SK-N-SH (cell line): Measurements from ENCODE around the gene KCNJ9. TPM values are rescaled to one million over a fixed set of nuclear protein-coding genes. Genes with fewer than 3 reads are reported as not detected.

Source experiments
- CTCF ChIA-PET: fragments of 300-600, 350-600 bp; formaldehyde crosslinking; extraction: SDS; loops from one replicate; lab custom pipeline; 2021; lab: Yijun Ruan, JAX
- POLR2A ChIA-PET: fragments of 350-600 bp; sonication (Branson Sonifier 250); formaldehyde crosslinking; extraction: SDS; loops from one replicate; lab custom pipeline; 2020; ENCODE audit warnings: antibody characterized with exemption, inconsistent platforms; lab: Yijun Ruan, JAX
- DNase-seq: peaks from one replicate; pipeline ENCODE4 v3.0.0; 2012
- H2AFZ ChIP-seq: fragments of 200-600 bp; sonication (generic); 2 replicates; pipeline ENCODE4 v1.8.1; 2016; ENCODE audit warnings: antibody characterized with exemption, mild to moderate bottlenecking, low read depth
- H3F3A ChIP-seq: fragments of 200-600 bp; sonication (generic); replicated peaks from 2 replicates; pipeline ENCODE3; 2016; ENCODE audit warnings: antibody characterized with exemption, mild to moderate bottlenecking; ENCODE audit not compliant: insufficient read depth
- H3K27ac ChIP-seq, 2 experiments: fragments of 200-500 bp in 1 of 2; fragments of 200-600 bp in 1 of 2; sonication (Bioruptor generic) in 1 of 2; sonication (generic), shearing (Covaris generic) in 1 of 2; 2 replicates each; pipeline versions ENCODE4 v1.5.1 to v1.6.1; 2014 to 2016; ENCODE audit warnings: low read depth in 2 of 2, inconsistent platforms in 1 of 2, low read length in 1 of 2, mild to moderate bottlenecking in 1 of 2, mixed read lengths in 1 of 2
- H3K27me3 ChIP-seq: fragments of 200-600 bp; sonication (generic), shearing (Covaris generic); 2 replicates; pipeline ENCODE4 v1.6.1; 2016; ENCODE audit warnings: mixed run types; ENCODE audit not compliant: insufficient read depth
- H3K36me3 ChIP-seq, 2 experiments: fragments of 200-500 bp in 1 of 2; fragments of 200-600 bp in 1 of 2; sonication (Bioruptor generic) in 1 of 2; sonication (generic) in 1 of 2; replicated peaks in 1 of 2; 2 replicates each; pipeline versions ENCODE3 to v1.5.1; 2014 to 2016; ENCODE audit warnings: low read length in 1 of 2, mild to moderate bottlenecking in 1 of 2; ENCODE audit not compliant: insufficient read depth in 2 of 2, control insufficient read depth in 1 of 2
- H3K4me1 ChIP-seq, 2 experiments: fragments of 200-500 bp in 1 of 2; fragments of 200-600 bp in 1 of 2; sonication (Bioruptor generic) in 1 of 2; sonication (generic), shearing (Covaris generic) in 1 of 2; 2 replicates each; pipeline versions ENCODE4 v1.5.1 to v1.6.1; 2014 to 2016; ENCODE audit warnings: low read depth in 1 of 2, low read length in 1 of 2, mixed run types in 1 of 2; ENCODE audit not compliant: insufficient read depth in 2 of 2, control insufficient read depth in 1 of 2
- H3K4me2 ChIP-seq: fragments of 200-600 bp; sonication (generic), shearing (Covaris generic); 2 replicates; pipeline ENCODE4 v1.6.1; 2017; ENCODE audit warnings: mixed run types
- H3K4me3 ChIP-seq, 2 experiments: fragments of 200-500 bp in 1 of 2; fragments of 200-600 bp in 1 of 2; sonication (Bioruptor generic) in 1 of 2; sonication (generic), shearing (Covaris generic) in 1 of 2; 2 replicates each; pipeline versions ENCODE4 v1.5.1 to v1.8.1; 2014 to 2016; ENCODE audit warnings: low read depth in 2 of 2, inconsistent platforms in 1 of 2, low read length in 1 of 2, mild to moderate bottlenecking in 1 of 2, mixed read lengths in 1 of 2, moderate library complexity in 1 of 2
- H3K79me2 ChIP-seq: fragments of 200-600 bp; sonication (generic); 2 replicates; pipeline ENCODE4 v1.8.1; 2017; ENCODE audit warnings: mild to moderate bottlenecking; ENCODE audit not compliant: insufficient read depth
- H3K9ac ChIP-seq: fragments of 200-600 bp; sonication (generic); 2 replicates; pipeline ENCODE4 v1.6.1; 2017; ENCODE audit warnings: mixed run types
- H3K9me2 ChIP-seq: fragments of 200-600 bp; sonication (generic); 2 replicates; pipeline ENCODE4 v1.6.1; 2017; ENCODE audit warnings: mixed run types
- H3K9me3 ChIP-seq: fragments of 200-600 bp; sonication (generic); 2 replicates; pipeline ENCODE4 v1.6.1; 2017; ENCODE audit warnings: mixed run types, mild to moderate bottlenecking, moderate library complexity
- H4K20me1 ChIP-seq: fragments of 200-600 bp; sonication (generic); 2 replicates; pipeline ENCODE4 v1.6.1; 2017; ENCODE audit warnings: mild to moderate bottlenecking, mixed run types; ENCODE audit not compliant: insufficient read depth
- CHD2 ChIP-seq: fragments of 150-350 bp; IDR thresholded peaks from 2 replicates; pipeline ENCODE4 v1.6.1; 2018; ENCODE audit warnings: low read length; ENCODE audit not compliant: partially characterized antibody
- EP300 ChIP-seq, 2 experiments: IDR thresholded peaks; 2 replicates each; pipeline versions ENCODE4 v1.4.0 to v1.6.1; 2012; ENCODE audit warnings: borderline replicate concordance in 1 of 2, low read depth in 1 of 2, low read length in 1 of 2
- EZH2phosphoT487 ChIP-seq: fragments of 200-600 bp; sonication (generic); IDR thresholded peaks from 2 replicates; pipeline ENCODE4 v1.6.1; 2017; ENCODE audit warnings: low read depth, mixed run types, mild to moderate bottlenecking, antibody characterized with exemption, moderate library complexity, borderline replicate concordance
- FOXJ3 ChIP-seq: sonication (generic); formaldehyde crosslinking; IDR thresholded peaks from 2 replicates; pipeline ENCODE4 v1.5.1; 2020; ENCODE audit warnings: mild to moderate bottlenecking, missing genetic modification reagents
- JUND ChIP-seq: IDR thresholded peaks from 2 replicates; pipeline ENCODE4 v1.4.0; 2012
- PBX3 ChIP-seq: IDR thresholded peaks from 2 replicates; pipeline ENCODE4; 2012
- RAD21 ChIP-seq: IDR thresholded peaks from 2 replicates; pipeline ENCODE4 v1.6.1; 2012; ENCODE audit warnings: mild to moderate bottlenecking, low read length
- RCOR1 ChIP-seq: fragments of 150-350 bp; IDR thresholded peaks from 2 replicates; pipeline ENCODE4 v1.6.1; 2017; ENCODE audit warnings: antibody characterized with exemption, low read length
- TCF12 ChIP-seq: IDR thresholded peaks from 2 replicates; pipeline ENCODE4 v1.4.0; 2012
- USF1 ChIP-seq: IDR thresholded peaks from 2 replicates; pipeline ENCODE4 v1.4.0; 2012; ENCODE audit warnings: low read depth, borderline replicate concordance
- WGBS: methylation state at CpG from one replicate; pipeline ENCODE4 v1.1.6; 2017; ENCODE audit warnings: low lambda C conversion rate; 5-methylcytosine and 5-hydroxymethylcytosine counted together
- polyA plus RNA-seq, 3 experiments: library from polyadenylated mRNA; depleted of rRNA; stranded (reverse); fragments of >200 nt; gene quantifications; 2 replicates each; pipeline ENCODE4 v1.2.3, GENCODE V29; 2012
- TF ChIP-seq, protein P1 (sequence below): IDR thresholded peaks from 2 replicates; pipeline ENCODE4 v1.4.0; 2012; ENCODE audit warnings: low read depth

Gene KCNJ9
- polyA plus RNA-seq, 1 of the 3 experiments (the other 2 are of a cell fraction): 0.02 TPM

- ChIA-PET CTCF (interaction anchor here (1.1 to 2.9 kb wide), 3 partner anchors 18 to 70 kb away, joined by 4 to 11 read pairs (median 5); no protein-coding TSS in a partner anchor), POLR2A (no interaction called here)
- no peak overlapping the region for H3K4me3 ChIP-seq
- H3K27me3 ChIP-seq: no peaks in the 10 kb centered on the region
- no peak overlapping the region for H2AFZ ChIP-seq
- no peaks in the 10 kb centered on the region for H4K20me1 ChIP-seq
- no peak overlapping the region for H3K9ac ChIP-seq
- no peaks in the 10 kb centered on the region for H3K9me2 ChIP-seq
- H3K4me2 ChIP-seq: no peak overlapping the region
- no peaks in the 10 kb centered on the region for H3K79me2 ChIP-seq
- H3K27ac ChIP-seq: no peak overlapping the region
- no peaks in the 10 kb centered on the region for H3K36me3 ChIP-seq
- H3K9me3 ChIP-seq: no peaks in the 10 kb centered on the region
- TF ChIP-seq TCF12 (no peak), USF1 (no peak), EZH2phosphoT487 (no peak)
- WGBS: 66% methylated on average over 10 of the region's 16 CpGs
- H3F3A ChIP-seq: no peaks in the 10 kb centered on the region
- peaks cover 0 to 8% of the 10 kb centered on the region in 2 experiments; a peak in 1 of 4 replicates for H3K4me1 ChIP-seq
- DNase-seq: no peak
Measured at GRCh38 chr1:160122978-160123495, 41.7 kb downstream of the KCNJ9 start.

- Histone ChIP-seq H3K27ac (no peak overlapping the region), H3K4me2 (no peak overlapping the region), H3K27me3 (no peaks in the 10 kb centered on the region), H3K9me3 (no peaks in the 10 kb centered on the region), H3K36me3 (no peaks in the 10 kb centered on the region), H4K20me1 (no peaks in the 10 kb centered on the region), H2AFZ (no peak overlapping the region), H3K79me2 (no peaks in the 10 kb centered on the region), H3K4me3 (no peak overlapping the region), H3K4me1 (peaks cover 0 to 8% of the 10 kb centered on the region in 2 experiments; a peak in 1 of 4 replicates), H3K9ac (no peak overlapping the region), H3K9me2 (no peaks in the 10 kb centered on the region), H3F3A (no peaks in the 10 kb centered on the region)
- ChIA-PET CTCF (interaction anchor here (1.0 to 1.6 kb wide), 2 partner anchors 22 to 85 kb away, joined by 3 to 5 read pairs; no protein-coding TSS in a partner anchor), POLR2A (no interaction called here)
- TF ChIP-seq RAD21: no peak
- TF ChIP-seq FOXJ3 (CRISPR knock-in tag): no peak
- DNase-seq: no peak
Measured at GRCh38 chr1:160123726-160124125, 42.4 kb downstream of the KCNJ9 start.

DNA sequence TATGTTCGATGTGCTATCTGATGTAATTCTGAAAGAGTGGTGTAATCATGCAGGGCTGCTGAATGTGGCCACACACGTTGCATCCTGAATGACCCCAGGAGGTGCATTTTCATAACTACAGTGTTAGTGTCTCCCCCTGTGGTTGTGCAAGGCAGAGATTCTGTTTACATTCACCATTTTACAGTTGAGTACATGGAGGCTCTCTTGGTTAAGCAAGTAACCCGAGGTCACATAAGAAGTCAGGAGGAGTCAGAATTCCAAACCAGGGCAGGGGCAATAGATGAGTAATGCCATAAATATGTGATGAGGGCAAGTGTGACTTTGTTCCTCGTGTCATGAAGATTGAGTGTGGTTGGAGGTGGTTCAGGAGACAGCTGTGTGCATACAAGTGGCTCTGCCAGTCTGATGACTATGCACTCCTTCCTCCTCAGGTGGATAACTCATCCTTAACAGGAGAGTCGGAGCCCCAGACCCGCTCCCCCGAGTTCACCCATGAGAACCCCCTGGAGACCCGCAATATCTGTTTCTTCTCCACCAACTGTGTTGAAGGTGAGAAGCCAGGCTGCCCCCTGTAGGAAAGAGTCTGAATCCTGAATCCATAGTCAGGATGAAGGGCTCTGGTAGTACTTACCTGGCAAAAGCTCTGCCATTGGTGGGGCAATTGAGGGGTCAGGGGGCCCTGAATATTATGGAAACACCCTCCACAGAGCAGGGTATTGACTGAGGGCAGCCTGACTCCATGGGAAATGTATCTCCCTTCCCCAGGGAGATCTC, 43.6 kb downstream of the KCNJ9 start:
- no peaks in the 10 kb centered on the region for H4K20me1 ChIP-seq
- no peaks in the 10 kb centered on the region for H3F3A ChIP-seq
- ChIA-PET CTCF (interaction anchor here (0.7 to 1.6 kb wide), 4 partner anchors 23 to 252 kb away, joined by 3 read pairs; no protein-coding TSS in a partner anchor), POLR2A (no interaction called here)
- no peak for DNase-seq
- no peak overlapping the region for H3K9ac ChIP-seq
- H3K79me2 ChIP-seq: no peaks in the 10 kb centered on the region
- H3K36me3 ChIP-seq: no peaks in the 10 kb centered on the region
- no peak overlapping the region for H2AFZ ChIP-seq
- WGBS: 51% methylated on average over 8 of the region's 8 CpGs
- no peak overlapping the region for H3K4me3 ChIP-seq
- no peak overlapping the region for H3K27ac ChIP-seq
- TF ChIP-seq CHD2: no peak
- no peak for TF ChIP-seq USF1
- TF ChIP-seq EP300 (IDR thresholded peaks at IDR 0.05; ENCODE audit: borderline replicate concordance in 1 of 2, low read depth in 1 of 2, low read length in 1 of 2): no peak
- no peak for TF ChIP-seq RCOR1
- no peak for TF ChIP-seq EZH2phosphoT487
- peak; percentile 65 for TF ChIP-seq PBX3
- peak; percentile 33; the same call in 1 of the 2 replicates for TF ChIP-seq JUND
- TF ChIP-seq, protein P1, sequence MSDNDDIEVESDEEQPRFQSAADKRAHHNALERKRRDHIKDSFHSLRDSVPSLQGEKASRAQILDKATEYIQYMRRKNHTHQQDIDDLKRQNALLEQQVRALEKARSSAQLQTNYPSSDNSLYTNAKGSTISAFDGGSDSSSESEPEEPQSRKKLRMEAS: no peak
- H3K4me2 ChIP-seq: no peak overlapping the region
- H3K9me3 ChIP-seq: no peaks in the 10 kb centered on the region
- H3K4me1 ChIP-seq: peaks cover 0 to 8% of the 10 kb centered on the region in 2 experiments; a peak in 1 of 4 replicates
- no peaks in the 10 kb centered on the region for H3K9me2 ChIP-seq
- H3K27me3 ChIP-seq: no peaks in the 10 kb centered on the region
